ENCODE data around the gene TCF12. TPM values are rescaled to one million over a fixed set of nuclear protein-coding genes. Genes with fewer than 3 reads are reported as not detected.
A peak's percentile ranks its signal among the peaks of the same experiment; 100 is the strongest.

TCF12 gene
- total RNA-seq, 8 experiments from 2014 or later, result 34.7 to 177 (median 99.7) TPM

GRCh38 chr15:56960116-56960515 is 41.7 kb downstream of the TCF12 start:
- ATAC-seq (replicated peaks in 6 of 8), result no peak
- Histone ChIP-seq H3K4me1 (replicated peaks in 1 of 2) (peaks cover 6 to 7% of the 10 kb centered on the region in 2 donors), H3K27ac (no peak overlapping the region), H3K4me3 (no peak overlapping the region)
- 65 to 100% (median 100%) methylated on average over 1 to 2 of the region's 2 CpGs; no CpG with 5 or more reads in 2 of the 10 experiments for WGBS, 10 experiments
- in situ Hi-C loops (cut with MboI; ENCODE audit: low pct_unique_long_range_greater_than_20kb in 2 of 9, low sequenced_read_pairs in 9 of 9, unreplicated experiment in 9 of 9), result no loop called here

- Histone ChIP-seq H3K27ac (no peak overlapping the region), H3K4me1 (replicated peaks in 1 of 2) (peaks cover 6 to 7% of the 10 kb centered on the region in 2 donors), H3K4me3 (no peak overlapping the region)
- in situ Hi-C loops (cut with MboI; ENCODE audit: low pct_unique_long_range_greater_than_20kb in 2 of 9, low sequenced_read_pairs in 9 of 9, unreplicated experiment in 9 of 9), result no loop called here
- WGBS, 10 experiments, result 0 to 85% (median 67%) methylated on average over 1 to 2 of the region's 2 CpGs; no CpG with 5 or more reads in 1 of the 10 experiments
- ATAC-seq (replicated peaks in 6 of 8), result peak in 1 of 8 experiments; percentile 31
These were observed 44.7 kb downstream of the TCF12 start for GRCh38 chr15:56963126-56963525.

- peak in 4 of 8 experiments; percentile 63 to 87 (median 66) for ATAC-seq (replicated peaks in 6 of 8)
- in situ Hi-C loops (cut with MboI; ENCODE audit: low pct_unique_long_range_greater_than_20kb in 2 of 9, low sequenced_read_pairs in 9 of 9, unreplicated experiment in 9 of 9), result no loop called here
- Histone ChIP-seq H3K4me3 (no peak overlapping the region), H3K27ac (no peak overlapping the region), H3K4me1 (replicated peaks in 1 of 2) (peaks cover 6 to 7% of the 10 kb centered on the region in 2 donors)
- WGBS, 10 experiments, result 31 to 96% (median 67%) methylated on average over 1 to 4 of the region's 4 CpGs; no CpG with 5 or more reads in 2 of the 10 experiments
These were observed 45.3 kb downstream of the TCF12 start for GRCh38 chr15:56963710-56964109.

- Histone ChIP-seq H3K4me1 (replicated peaks in 1 of 2) (peaks cover 6 to 7% of the 10 kb centered on the region in 2 donors), H3K4me3 (no peak overlapping the region), H3K27ac (no peak overlapping the region)
- in situ Hi-C loops (cut with MboI; ENCODE audit: low pct_unique_long_range_greater_than_20kb in 2 of 9, low sequenced_read_pairs in 9 of 9, unreplicated experiment in 9 of 9), result no loop called here
- WGBS, 10 experiments, result 0 to 100% (median 78%) methylated on average over 1 of the region's 1 CpG; no CpG with 5 or more reads in 3 of the 10 experiments
- peak in 2 of 8 experiments; percentile 28 to 47 for ATAC-seq (replicated peaks in 6 of 8)
These were observed 45.7 kb downstream of the TCF12 start for GRCh38 chr15:56964182-56964581.

GRCh38 chr15:56965231-56966013 is 47.0 kb downstream of the TCF12 start:
- Histone ChIP-seq H3K27ac (no peak overlapping the region), H3K4me1 (replicated peaks in 1 of 2) (peaks cover 6 to 7% of the 10 kb centered on the region in 2 donors), H3K4me3 (no peak overlapping the region)
- ATAC-seq (replicated peaks in 6 of 8), result no peak
- in situ Hi-C loops (cut with MboI; ENCODE audit: low pct_unique_long_range_greater_than_20kb in 2 of 9, low sequenced_read_pairs in 9 of 9, unreplicated experiment in 9 of 9), result no loop called here
- WGBS, 10 experiments, result 38 to 86% (median 75%) methylated on average over 1 of the region's 1 CpG; no CpG with 5 or more reads in 2 of the 10 experiments

GRCh38 chr15:56967336-56967735 is 48.9 kb downstream of the TCF12 start:
- in situ Hi-C loops (cut with MboI; ENCODE audit: low pct_unique_long_range_greater_than_20kb in 2 of 9, low sequenced_read_pairs in 9 of 9, unreplicated experiment in 9 of 9), result no loop called here
- peaks cover 6 to 7% of the 10 kb centered on the region in 2 donors for H3K4me1 ChIP-seq (replicated peaks in 1 of 2)
- 80 to 100% (median 96%) methylated on average over 2 to 3 of the region's 3 CpGs; no CpG with 5 or more reads in 1 of the 10 experiments for WGBS, 10 experiments
- ATAC-seq (replicated peaks in 6 of 8), result no peak
- no peak overlapping the region for H3K4me3 ChIP-seq
- no peak overlapping the region for H3K27ac ChIP-seq

- in situ Hi-C loops (cut with MboI; ENCODE audit: low pct_unique_long_range_greater_than_20kb in 2 of 9, low sequenced_read_pairs in 9 of 9, unreplicated experiment in 9 of 9), result no loop called here
- peaks cover 3 to 6% of the 10 kb centered on the region in 2 donors for H3K4me1 ChIP-seq (replicated peaks in 1 of 2)
- H3K27ac ChIP-seq, result no peak overlapping the region
- H3K4me3 ChIP-seq, result no peak overlapping the region
- no peak for ATAC-seq (replicated peaks in 6 of 8)
These were observed 49.8 kb downstream of the TCF12 start for GRCh38 chr15:56968256-56968655.

GRCh38 chr15:56968821-56969220 is 50.4 kb downstream of the TCF12 start:
- Histone ChIP-seq H3K27ac (no peak overlapping the region), H3K4me3 (no peak overlapping the region), H3K4me1 (replicated peaks in 1 of 2) (peaks cover 0 to 2% of the 10 kb centered on the region in 2 donors)
- no peak for ATAC-seq (replicated peaks in 6 of 8)
- WGBS, 10 experiments, result 60 to 100% (median 100%) methylated on average over 1 of the region's 1 CpG; no CpG with 5 or more reads in 5 of the 10 experiments
- in situ Hi-C loops (cut with MboI; ENCODE audit: low pct_unique_long_range_greater_than_20kb in 2 of 9, low sequenced_read_pairs in 9 of 9, unreplicated experiment in 9 of 9), result no loop called here

- no peak for ATAC-seq (replicated peaks in 6 of 8)
- no peak overlapping the region for H3K27ac ChIP-seq
- H3K4me3 ChIP-seq, result no peak overlapping the region
- H3K4me1 ChIP-seq (replicated peaks in 1 of 2), result no peaks in the 10 kb centered on the region
- in situ Hi-C loops (cut with MboI; ENCODE audit: low pct_unique_long_range_greater_than_20kb in 2 of 9, low sequenced_read_pairs in 9 of 9, unreplicated experiment in 9 of 9), result no loop called here
- 83 to 100% (median 95%) methylated on average over 1 to 8 of the region's 9 CpGs for WGBS, 10 experiments
These were observed 50.9 kb downstream of the TCF12 start for GRCh38 chr15:56969265-56969895.

- Histone ChIP-seq H3K4me3 (no peak overlapping the region), H3K27ac (no peak overlapping the region), H3K4me1 (replicated peaks in 1 of 2) (no peaks in the 10 kb centered on the region)
- WGBS, 10 experiments, result 65 to 100% (median 91%) methylated on average over 1 to 2 of the region's 2 CpGs
- ATAC-seq (replicated peaks in 6 of 8), result no peak
- in situ Hi-C loops (cut with MboI; ENCODE audit: low pct_unique_long_range_greater_than_20kb in 2 of 9, low sequenced_read_pairs in 9 of 9, unreplicated experiment in 9 of 9), result no loop called here
These were observed 53.1 kb downstream of the TCF12 start for GRCh38 chr15:56971571-56971970.

GRCh38 chr15:56972016-56972415 is 53.6 kb downstream of the TCF12 start:
- Histone ChIP-seq H3K27ac (no peak overlapping the region), H3K4me3 (no peak overlapping the region), H3K4me1 (replicated peaks in 1 of 2) (no peaks in the 10 kb centered on the region)
- in situ Hi-C loops (cut with MboI; ENCODE audit: low pct_unique_long_range_greater_than_20kb in 2 of 9, low sequenced_read_pairs in 9 of 9, unreplicated experiment in 9 of 9), result no loop called here
- peak in 3 of 8 experiments; percentile 74 to 93 (median 89) for ATAC-seq (replicated peaks in 6 of 8)
- WGBS, 10 experiments, result 0 to 100% (median 40%) methylated on average over 1 to 3 of the region's 3 CpGs; no CpG with 5 or more reads in 1 of the 10 experiments

- H3K4me3 ChIP-seq, result no peak overlapping the region
- peak in 1 of 8 experiments; percentile 19 for ATAC-seq (replicated peaks in 6 of 8)
- in situ Hi-C loops (cut with MboI; ENCODE audit: low pct_unique_long_range_greater_than_20kb in 2 of 9, low sequenced_read_pairs in 9 of 9, unreplicated experiment in 9 of 9), result no loop called here
- 56 to 100% (median 78%) methylated on average over 1 of the region's 1 CpG; no CpG with 5 or more reads in 1 of the 10 experiments for WGBS, 10 experiments
- no peak overlapping the region for H3K27ac ChIP-seq
- H3K4me1 ChIP-seq (replicated peaks in 1 of 2), result no peaks in the 10 kb centered on the region
These were observed 54.0 kb downstream of the TCF12 start for GRCh38 chr15:56972426-56972825.

GRCh38 chr15:56973463-56973862 is 55.0 kb downstream of the TCF12 start:
- Histone ChIP-seq H3K4me1 (replicated peaks in 1 of 2) (no peaks in the 10 kb centered on the region), H3K4me3 (no peak overlapping the region), H3K27ac (no peak overlapping the region)
- ATAC-seq (replicated peaks in 6 of 8), result peak in 1 of 8 experiments; percentile 45
- 17 to 83% (median 63%) methylated on average over 1 of the region's 1 CpG; no CpG with 5 or more reads in 4 of the 10 experiments for WGBS, 10 experiments
- in situ Hi-C loops (cut with MboI; ENCODE audit: low pct_unique_long_range_greater_than_20kb in 2 of 9, low sequenced_read_pairs in 9 of 9, unreplicated experiment in 9 of 9), result no loop called here

Measured in motor neuron (in vitro differentiated cells).